B cell (primary cell): ENCODE results near the gene GBP7. TPM values are rescaled to one million over a fixed set of nuclear protein-coding genes. Genes with fewer than 3 reads are reported as not detected.
"Not testable (repeated sequence)": the region's sequence is repeated elsewhere in the genome, so short reads cannot be mapped to it uniquely, and the experiment has no call there.

Experiments used
- ATAC-seq: fragments of 200-7000 bp; cut with Tn5 transposase; one replicate; pipeline ENCODE4 v1.10.0; 2021; ENCODE audit warnings: low read depth, mild to moderate bottlenecking, moderate number of reproducible peaks, moderate library complexity
- CTCF ChIA-PET: fragments of 350-600 bp; sonication (Branson Sonifier 250); formaldehyde crosslinking; loops from one replicate; lab custom pipeline; 2021; ENCODE audit warnings: antibody characterized with exemption, inconsistent platforms; lab: Charles Lee
- POLR2A ChIA-PET: fragments of 350-600 bp; sonication (Branson Sonifier 250); formaldehyde crosslinking; loops from one replicate; lab custom pipeline; 2021; ENCODE audit warnings: antibody characterized with exemption; lab: Charles Lee
- DNase-seq: peaks from one replicate; pipeline ENCODE4 v3.0.0; 2013
- H2AFZ ChIP-seq: 2 replicates; pipeline ENCODE4 v1.6.1; 2012; ENCODE audit warnings: mild to moderate bottlenecking, low read depth, low read length; ENCODE audit not compliant: insufficient read depth, poor library complexity, severe bottlenecking
- H3K27ac ChIP-seq, 2 donors: 1 replicate in 1 of 2; 2 replicates in 1 of 2; pipeline ENCODE4 v1.5.1; 2012 to 2013; ENCODE audit warnings: low read length in 2 of 2, mild to moderate bottlenecking in 2 of 2, moderate library complexity in 1 of 2
- H3K27me3 ChIP-seq, 4 experiments: fragments of 200-600 bp in 1 of 4; sonication (generic) in 1 of 4; replicated peaks in 1 of 4; 1 replicate in 2 of 4; 2 replicates in 2 of 4; pipeline versions ENCODE4 v1.6.1 to v1.7.0; 2013 to 2016; ENCODE audit warnings: low read length in 3 of 4, mild to moderate bottlenecking in 2 of 4, mixed read lengths in 1 of 4, moderate library complexity in 1 of 4; ENCODE audit not compliant: insufficient read depth in 4 of 4, control insufficient read depth in 3 of 4; ENCODE audit errors: control extremely low read depth in 1 of 4
- H3K36me3 ChIP-seq, 2 experiments: replicated peaks in 1 of 2; 1 replicate in 1 of 2; 2 replicates in 1 of 2; pipeline versions ENCODE4 v1.6.1 to v1.7.1; 2013; ENCODE audit warnings: low read length in 1 of 2; ENCODE audit not compliant: insufficient read depth in 2 of 2, control insufficient read depth in 1 of 2; ENCODE audit errors: control extremely low read depth in 1 of 2, extremely low read depth in 1 of 2
- H3K4me1 ChIP-seq, 2 donors: fragments of 200-600 bp in 1 of 2; sonication (generic) in 1 of 2; 1 replicate in 1 of 2; 2 replicates in 1 of 2; pipeline versions ENCODE4 v1.5.1 to v1.6.1; 2013 to 2017; ENCODE audit warnings: low read length in 2 of 2; ENCODE audit not compliant: control insufficient read depth in 2 of 2, insufficient read depth in 2 of 2
- H3K4me2 ChIP-seq: replicated peaks from 2 replicates; pipeline ENCODE3; 2012; ENCODE audit warnings: mild to moderate bottlenecking, low read depth, low read length; ENCODE audit not compliant: poor library complexity, severe bottlenecking
- H3K4me3 ChIP-seq, 5 experiments: fragments of 200-600 bp in 1 of 5; sonication (generic) in 1 of 5; 1 replicate in 3 of 5; 2 replicates in 2 of 5; pipeline versions ENCODE4 v1.5.1 to v1.7.0; 2011 to 2016; ENCODE audit warnings: low read length in 4 of 5, mild to moderate bottlenecking in 4 of 5, low read depth in 2 of 5, control low read depth in 1 of 5, moderate library complexity in 1 of 5; ENCODE audit not compliant: insufficient read depth in 1 of 5; ENCODE audit errors: control extremely low read depth in 1 of 5, extremely low read depth in 1 of 5
- H3K79me2 ChIP-seq: fragments of 200-600 bp; sonication (generic); one replicate; pipeline ENCODE4 v1.6.0; 2016; ENCODE audit warnings: low read length; ENCODE audit not compliant: control insufficient read depth, insufficient read depth
- H3K9ac ChIP-seq: fragments of 200-600 bp; sonication (generic); 2 replicates; pipeline ENCODE4 v1.6.1; 2017; ENCODE audit warnings: mild to moderate bottlenecking, low read length, moderate library complexity
- H3K9me3 ChIP-seq, 3 donors: one replicate each; pipeline versions ENCODE4 v1.6.1 to v1.7.1; 2013; ENCODE audit warnings: low read length in 2 of 3; ENCODE audit not compliant: control insufficient read depth in 2 of 3, insufficient read depth in 1 of 3; ENCODE audit errors: control extremely low read depth in 1 of 3
- H4K20me1 ChIP-seq: 2 replicates; pipeline ENCODE4 v1.6.0; 2012; ENCODE audit warnings: mild to moderate bottlenecking, low read length; ENCODE audit not compliant: insufficient read depth, control insufficient read depth, poor library complexity, severe bottlenecking
- H3K27ac Mint-ChIP-seq: one replicate; pipeline ENCODE4 v1.8.0; 2021; ENCODE audit warnings: mixed read lengths
- H3K27me3 Mint-ChIP-seq: one replicate; pipeline ENCODE4 v1.8.0; 2021; ENCODE audit warnings: mixed read lengths
- H3K4me1 Mint-ChIP-seq: one replicate; pipeline ENCODE4 v1.8.0; 2021; ENCODE audit warnings: mixed read lengths
- H3K4me3 Mint-ChIP-seq: one replicate; pipeline ENCODE4 v1.8.0; 2021; ENCODE audit warnings: mixed read lengths
- H3K9me3 Mint-ChIP-seq: one replicate; pipeline ENCODE4 v1.8.0; 2022; ENCODE audit warnings: mixed read lengths; ENCODE audit not compliant: insufficient read depth
- EZH2 ChIP-seq: IDR thresholded peaks from 2 replicates; pipeline ENCODE4 v1.6.1; 2012; ENCODE audit warnings: borderline replicate concordance, low read depth, mild to moderate bottlenecking, moderate library complexity, low read length; ENCODE audit not compliant: insufficient read depth, poor library complexity, severe bottlenecking
- WGBS: methylation state at CpG from one replicate; pipeline ENCODE4 v1.1.5; 2013; ENCODE audit warnings: missing lambda C conversion rate; ENCODE audit not compliant: insufficient coverage; 5-methylcytosine and 5-hydroxymethylcytosine counted together
- intact Hi-C: fragments of 100-400 bp; cut with micrococcal nuclease; formaldehyde crosslinking; loops from one replicate; pipeline ENCODE4 v1.10.0; 2022
- polyA plus RNA-seq: library from polyadenylated mRNA; depleted of rRNA; stranded (reverse); fragments of >200 nt; gene quantifications from 2 replicates; pipeline ENCODE4 v1.2.3, GENCODE V29; 2012
- total RNA-seq, 2 donors: library from RNA; stranded (reverse); fragments of 120-200 nt in 1 of 2; gene quantifications; 1 replicate in 1 of 2; 2 replicates in 1 of 2; pipeline versions ENCODE4 v1.2.3 to v1.2.4, GENCODE V29; 2013 to 2022
- TF ChIP-seq, protein P1 (sequence below): fragments of 200-600 bp; IDR thresholded peaks from one replicate; pipeline ENCODE4 v1.8.0; 2022; ENCODE audit warnings: antibody characterized with exemption, mild to moderate bottlenecking

Gene GBP7
- total and polyA plus RNA-seq, 2 donors (not counting 1 experiment from before 2014, with no cell fraction given) = not detected

DNA sequence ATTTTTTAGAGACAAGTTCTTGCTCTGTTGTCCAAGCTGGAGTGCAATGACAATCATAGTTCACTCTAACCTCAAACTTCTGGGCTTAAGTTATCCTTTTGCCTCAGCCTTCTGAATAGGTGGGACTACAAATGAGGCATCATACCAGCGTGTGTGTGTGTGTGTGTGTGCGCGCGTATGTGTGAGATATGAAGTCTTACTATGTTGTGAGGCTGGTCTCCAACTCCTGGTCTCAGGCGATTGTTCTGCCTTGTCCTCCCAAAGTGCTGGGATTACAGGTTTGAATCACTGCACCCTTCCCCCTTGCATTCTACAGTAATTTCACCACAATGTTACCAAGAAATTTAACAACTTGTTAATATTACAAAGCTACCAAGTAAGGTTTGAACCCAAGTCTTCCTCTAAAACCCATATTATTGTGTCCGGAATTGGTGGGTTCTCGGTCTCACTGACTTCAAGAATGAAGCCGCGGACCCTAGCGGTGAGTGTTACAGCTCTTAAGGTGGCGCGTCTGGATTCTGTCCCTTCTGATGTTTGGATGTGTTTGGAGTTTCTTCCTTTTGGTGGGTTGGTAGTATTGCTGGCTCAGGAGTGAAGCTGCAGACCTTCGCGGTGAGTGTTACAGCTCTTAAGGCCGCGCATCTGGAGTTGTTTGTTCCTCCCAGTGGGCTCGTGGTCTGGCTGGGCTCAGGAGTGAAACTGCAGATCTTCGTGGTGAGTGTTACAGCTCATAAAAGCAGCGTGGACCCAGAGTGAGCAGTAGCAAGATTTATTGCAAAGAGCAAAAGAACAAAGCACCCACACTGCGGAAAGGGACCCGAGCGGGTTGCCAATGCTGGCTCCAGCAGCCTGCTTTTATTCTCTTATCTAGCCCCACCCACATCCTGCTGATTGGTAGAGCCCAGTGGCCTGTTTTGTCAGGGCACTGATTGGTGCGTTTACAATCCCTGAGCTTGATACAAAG, 48.9 kb downstream of the GBP7 start:
- not testable (repeated sequence) for H3K36me3 ChIP-seq, H3K9me3 ChIP-seq, H4K20me1 ChIP-seq, ATAC-seq, H3K9me3 Mint-ChIP-seq, H3K27me3 ChIP-seq, H3K27me3 Mint-ChIP-seq
- H3K27ac ChIP-seq = peak overlapping the region; percentile 60 to 61
- ChIA-PET POLR2A (interaction anchor here (0.5 to 1.3 kb wide), 2 partner anchors 72 to 1792 kb away, joined by 4 to 5 read pairs; partner anchors contain the start of gene GBP4), CTCF (interaction anchor here (0.7 to 1.6 kb wide), 5 partner anchors 9 to 231 kb away, joined by 3 to 8 read pairs (median 4); partner anchors contain the start of gene GBP4)
- peak overlapping the region; percentile 28 for H3K9ac ChIP-seq
- peak overlapping the region; percentile 79 for H2AFZ ChIP-seq
- peaks cover 61% of the 10 kb centered on the region for H3K4me1 Mint-ChIP-seq
- H3K4me3 Mint-ChIP-seq = peak overlapping the region; percentile 91
- WGBS = 28% methylated on average over 15 of the region's 23 CpGs
- H3K4me2 ChIP-seq = peak overlapping the region; percentile 71
- peak overlapping the region; percentile 92 for H3K27ac Mint-ChIP-seq
- peaks cover 26% of the 10 kb centered on the region for H3K79me2 ChIP-seq
- peak overlapping the region in 4 of 5 experiments; percentile 33 to 75 (median 42) for H3K4me3 ChIP-seq
- peak; percentile 37 for DNase-seq
- H3K4me1 ChIP-seq = peaks cover 38 to 45% of the 10 kb centered on the region in 2 donors
- intact Hi-C loops = loop anchor here (2.0 kb wide), 1 partner anchor 74 kb away; no protein-coding TSS in a partner anchor

DNA sequence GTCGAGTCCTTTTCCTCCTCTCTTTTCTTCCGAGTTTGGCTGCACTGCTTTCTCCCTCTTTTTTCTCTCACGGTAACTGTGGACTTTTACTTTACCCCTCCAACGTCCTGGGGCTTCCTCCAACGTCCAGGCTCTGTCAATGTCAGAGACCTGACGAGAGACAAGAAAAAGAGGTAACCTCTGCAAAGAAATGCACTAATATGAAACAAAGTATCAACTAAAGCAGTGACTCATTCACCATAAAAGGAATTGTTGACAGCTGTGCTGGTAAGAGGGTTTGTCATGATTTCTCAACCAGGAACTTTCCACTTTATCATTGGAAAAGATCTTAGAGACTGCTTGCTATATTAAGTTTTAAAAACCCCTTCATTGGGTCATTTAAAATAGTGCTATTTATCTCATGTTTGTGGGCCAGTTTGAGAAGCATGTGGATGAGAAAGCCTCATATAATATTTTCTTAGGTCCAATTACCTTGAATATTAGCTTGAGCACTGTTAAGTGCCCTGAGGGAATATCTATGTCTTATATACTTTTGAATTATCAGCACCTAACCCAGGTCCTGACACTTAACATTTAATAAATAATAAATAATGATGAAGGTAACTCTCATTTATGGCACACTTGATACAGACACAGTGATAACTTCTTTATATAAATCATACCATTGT, 49.8 kb downstream of the GBP7 start, which contains the start of gene GBP2:
GBP2 (minus strand) TSS at position 202 of the 668 bp plus-strand sequence. CDS start 4,148 bp downstream, outside the sequence.
- peak within 1 kb of the TSS; percentile 79 for H2AFZ ChIP-seq
- peak within 1 kb of the TSS; percentile 43 to 75 (median 59) for H3K4me3 ChIP-seq
- DNase-seq (peak; percentile 16), ATAC-seq (peak; percentile 79)
- TF ChIP-seq, protein P1, sequence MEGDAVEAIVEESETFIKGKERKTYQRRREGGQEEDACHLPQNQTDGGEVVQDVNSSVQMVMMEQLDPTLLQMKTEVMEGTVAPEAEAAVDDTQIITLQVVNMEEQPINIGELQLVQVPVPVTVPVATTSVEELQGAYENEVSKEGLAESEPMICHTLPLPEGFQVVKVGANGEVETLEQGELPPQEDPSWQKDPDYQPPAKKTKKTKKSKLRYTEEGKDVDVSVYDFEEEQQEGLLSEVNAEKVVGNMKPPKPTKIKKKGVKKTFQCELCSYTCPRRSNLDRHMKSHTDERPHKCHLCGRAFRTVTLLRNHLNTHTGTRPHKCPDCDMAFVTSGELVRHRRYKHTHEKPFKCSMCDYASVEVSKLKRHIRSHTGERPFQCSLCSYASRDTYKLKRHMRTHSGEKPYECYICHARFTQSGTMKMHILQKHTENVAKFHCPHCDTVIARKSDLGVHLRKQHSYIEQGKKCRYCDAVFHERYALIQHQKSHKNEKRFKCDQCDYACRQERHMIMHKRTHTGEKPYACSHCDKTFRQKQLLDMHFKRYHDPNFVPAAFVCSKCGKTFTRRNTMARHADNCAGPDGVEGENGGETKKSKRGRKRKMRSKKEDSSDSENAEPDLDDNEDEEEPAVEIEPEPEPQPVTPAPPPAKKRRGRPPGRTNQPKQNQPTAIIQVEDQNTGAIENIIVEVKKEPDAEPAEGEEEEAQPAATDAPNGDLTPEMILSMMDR = no peak
- TF ChIP-seq EZH2 = no peak
- H4K20me1 ChIP-seq = no peaks in the 10 kb centered on the region
- peak within 1 kb of the TSS; percentile 94 for H3K27ac Mint-ChIP-seq
- H3K27me3 ChIP-seq = no peaks in the 10 kb centered on the region
- H3K27ac ChIP-seq = peak within 1 kb of the TSS; percentile 60 to 61
- CTCF ChIA-PET = interaction anchor here (1.3 to 1.6 kb wide), 4 partner anchors 10 to 232 kb away, joined by 3 to 8 read pairs (median 4); no protein-coding TSS in a partner anchor
- H3K4me2 ChIP-seq = peak within 1 kb of the TSS; percentile 71
- H3K36me3 ChIP-seq = peaks cover 0 to 4% of the 10 kb centered on the region in 2 experiments
- intact Hi-C loops = loop anchor here (2.0 kb wide), 1 partner anchor 75 kb away; no protein-coding TSS in a partner anchor
- H3K4me3 Mint-ChIP-seq = peak within 1 kb of the TSS; percentile 96
- H3K4me1 ChIP-seq = peaks cover 38 to 45% of the 10 kb centered on the region in 2 donors
- H3K9ac ChIP-seq = peak within 1 kb of the TSS; percentile 65
- POLR2A ChIA-PET = interaction anchor here (0.6 to 1.3 kb wide), 2 partner anchors 34 to 73 kb away, joined by 3 to 5 read pairs; partner anchors contain the start of gene GBP4
- H3K4me1 Mint-ChIP-seq = peaks cover 61% of the 10 kb centered on the region
- H3K79me2 ChIP-seq = peaks cover 26% of the 10 kb centered on the region
- H3K27me3 Mint-ChIP-seq = no peaks in the 10 kb centered on the region
- H3K9me3 Mint-ChIP-seq = no peaks in the 10 kb centered on the region
- WGBS = no CpG with 5 or more reads among the region's 6 CpGs
- no peaks in the 10 kb centered on the region for H3K9me3 ChIP-seq
